Erythroblast (primary cell): ENCODE results near the gene SP1.

Experiments
- GATA1 ChIP-seq: IDR thresholded peaks from 2 replicates; pipeline ENCODE4 v1.6.1; 2011; ENCODE audit warnings: low read depth, mild to moderate bottlenecking, control low read depth, low read length, moderate library complexity
- POLR2A ChIP-seq: IDR thresholded peaks from 2 replicates; pipeline ENCODE4 v1.6.1; 2011; ENCODE audit warnings: mild to moderate bottlenecking, low read length

DNA sequence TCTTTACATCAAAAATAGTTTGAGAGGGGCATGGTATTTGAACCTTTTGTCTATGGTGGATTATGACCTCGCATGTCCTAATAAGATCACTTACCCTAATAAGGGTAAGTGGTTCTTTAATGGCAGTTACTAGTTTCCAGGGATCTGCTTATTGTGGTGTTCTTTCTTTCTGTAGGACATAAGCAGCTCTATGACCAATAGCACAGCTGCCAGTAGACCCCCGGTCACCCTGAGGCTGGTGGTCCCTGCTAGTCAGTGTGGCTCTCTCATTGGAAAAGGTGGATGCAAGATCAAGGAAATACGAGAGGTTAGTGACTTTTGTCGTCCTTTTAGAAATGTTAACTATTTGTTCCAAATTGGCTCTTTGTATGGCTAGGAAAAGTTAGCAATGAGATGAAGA lies 79.1 kb downstream of the SP1 start:
- TF ChIP-seq POLR2A (no peak), GATA1 (no peak)
